GM19452 (cell line): ENCODE measurements around the gene PTPN23.

Experiments
- ATAC-seq: cut with Tn5 transposase; IDR thresholded peaks from one replicate; pipeline ENCODE4 v1.9.1; 2021; ENCODE audit not compliant: unreplicated experiment

PTPN23 gene

DNA sequence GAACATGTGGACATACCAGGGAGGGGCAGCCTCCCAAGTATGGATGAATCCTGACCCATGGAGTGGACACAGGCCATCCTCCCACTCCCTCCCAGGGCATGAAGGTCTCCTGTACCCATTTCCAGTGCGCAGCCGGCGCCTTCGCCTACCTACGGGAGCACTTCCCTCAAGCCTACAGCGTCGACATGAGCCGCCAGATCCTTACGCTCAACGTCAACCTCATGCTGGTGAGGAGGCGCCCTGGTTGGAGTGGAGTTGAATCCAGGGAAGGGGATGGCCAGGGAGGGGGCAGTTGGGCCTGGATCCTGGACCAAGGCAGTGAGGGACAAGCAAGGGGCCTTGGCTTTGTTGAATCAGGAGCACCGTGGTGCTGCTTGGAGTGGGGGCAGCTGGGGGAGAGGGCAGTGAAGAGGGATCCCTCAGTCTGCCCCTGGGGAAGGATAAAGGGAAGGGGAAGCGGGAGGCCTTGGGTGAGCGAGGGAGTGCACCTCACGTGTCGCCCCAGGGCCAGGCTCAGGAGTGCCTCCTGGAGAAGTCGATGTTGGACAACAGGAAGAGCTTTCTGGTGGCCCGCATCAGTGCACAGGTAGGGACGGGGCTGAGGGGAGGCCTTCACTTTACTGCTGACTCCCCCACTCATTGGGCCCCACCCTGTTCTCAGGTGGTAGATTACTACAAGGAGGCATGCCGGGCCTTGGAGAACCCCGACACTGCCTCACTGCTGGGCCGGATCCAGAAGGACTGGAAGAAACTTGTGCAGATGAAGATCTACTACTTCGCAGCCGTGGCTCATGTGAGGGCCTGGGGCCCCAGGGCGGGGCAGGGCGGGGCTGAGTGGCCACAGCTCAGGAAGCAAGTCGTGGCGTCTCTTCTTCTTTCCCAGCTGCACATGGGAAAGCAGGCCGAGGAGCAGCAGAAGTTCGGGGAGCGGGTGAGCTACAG is 25.3 kb downstream of the PTPN23 start:
- no peak for ATAC-seq

DNA sequence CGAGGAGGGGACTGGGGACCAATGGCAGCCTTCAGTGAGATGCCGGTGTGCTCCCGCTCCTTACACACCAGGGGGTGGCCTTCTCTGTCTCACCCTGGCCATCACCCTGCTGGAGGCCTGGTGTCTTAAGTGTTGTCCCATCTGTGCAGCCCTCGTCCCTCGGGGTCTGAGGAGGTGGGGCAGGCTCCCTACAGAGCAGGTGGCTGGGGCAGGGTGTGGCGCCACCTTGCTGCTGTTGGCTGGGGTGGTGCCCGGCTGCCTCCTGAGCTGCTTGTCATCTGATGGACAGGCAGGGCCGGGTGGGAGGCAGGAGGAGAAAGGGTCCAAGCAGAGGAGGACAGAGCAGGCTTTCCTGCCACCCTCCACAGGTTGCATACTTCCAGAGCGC is 25.9 kb downstream of the PTPN23 start:
- ATAC-seq: no peak

- ATAC-seq: no peak
These were observed 26.4 kb downstream of the PTPN23 start for GRCh38 chr3:47407237-47407636.

DNA sequence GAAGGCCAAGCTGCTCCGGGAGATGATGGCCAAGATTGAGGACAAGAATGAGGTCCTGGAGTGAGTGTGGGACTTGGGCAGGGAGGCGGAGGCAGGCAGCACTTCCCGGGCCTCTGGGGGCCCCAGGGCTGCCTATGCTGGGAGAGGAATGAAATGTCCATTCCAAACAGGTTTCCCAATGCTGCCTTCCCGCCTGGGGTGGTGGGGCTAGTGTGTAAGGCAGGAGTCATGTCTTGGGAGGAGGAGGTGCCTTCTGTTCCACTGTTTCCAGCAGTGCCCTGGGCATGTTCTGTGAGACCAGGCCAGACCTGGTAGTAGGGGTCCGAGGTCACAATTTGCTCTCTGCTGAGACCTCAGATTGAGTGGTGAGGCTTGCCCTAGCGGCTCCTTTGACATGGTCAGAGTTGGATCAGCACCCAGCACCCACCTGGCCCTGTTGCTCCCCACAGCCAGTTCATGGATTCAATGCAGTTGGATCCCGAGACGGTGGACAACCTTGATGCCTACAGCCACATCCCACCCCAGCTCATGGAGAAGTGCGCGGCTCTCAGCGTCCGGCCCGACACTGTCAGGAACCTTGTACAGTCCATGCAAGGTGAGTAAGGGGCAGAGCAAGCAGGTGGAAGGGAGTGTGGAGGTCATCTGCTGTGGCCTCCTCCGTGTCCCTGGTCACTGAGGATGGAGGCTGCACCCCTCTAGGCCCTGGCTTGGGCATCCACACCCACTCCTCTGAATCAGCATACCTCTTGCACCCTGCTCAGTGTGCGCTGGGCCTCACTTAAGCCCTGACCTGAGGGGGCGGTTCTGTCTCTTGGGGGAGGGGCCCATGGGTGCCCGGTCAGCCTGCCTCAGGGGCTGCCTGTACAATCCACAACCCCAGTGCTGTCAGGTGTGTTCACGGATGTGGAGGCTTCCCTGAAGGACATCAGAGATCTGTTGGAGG is 27.3 kb downstream of the PTPN23 start:
- no peak for ATAC-seq

- ATAC-seq: no peak
These were observed 28.0 kb downstream of the PTPN23 start for GRCh38 chr3:47408839-47409229.

GRCh38 chr3:47409284-47409683 is 28.5 kb downstream of the PTPN23 start:
- no peak for ATAC-seq

- ATAC-seq: no peak
These were observed 29.0 kb downstream of the PTPN23 start for GRCh38 chr3:47409688-47410416.

GRCh38 chr3:47410417-47410720 is 29.5 kb downstream of the PTPN23 start:
- ATAC-seq: no peak

DNA sequence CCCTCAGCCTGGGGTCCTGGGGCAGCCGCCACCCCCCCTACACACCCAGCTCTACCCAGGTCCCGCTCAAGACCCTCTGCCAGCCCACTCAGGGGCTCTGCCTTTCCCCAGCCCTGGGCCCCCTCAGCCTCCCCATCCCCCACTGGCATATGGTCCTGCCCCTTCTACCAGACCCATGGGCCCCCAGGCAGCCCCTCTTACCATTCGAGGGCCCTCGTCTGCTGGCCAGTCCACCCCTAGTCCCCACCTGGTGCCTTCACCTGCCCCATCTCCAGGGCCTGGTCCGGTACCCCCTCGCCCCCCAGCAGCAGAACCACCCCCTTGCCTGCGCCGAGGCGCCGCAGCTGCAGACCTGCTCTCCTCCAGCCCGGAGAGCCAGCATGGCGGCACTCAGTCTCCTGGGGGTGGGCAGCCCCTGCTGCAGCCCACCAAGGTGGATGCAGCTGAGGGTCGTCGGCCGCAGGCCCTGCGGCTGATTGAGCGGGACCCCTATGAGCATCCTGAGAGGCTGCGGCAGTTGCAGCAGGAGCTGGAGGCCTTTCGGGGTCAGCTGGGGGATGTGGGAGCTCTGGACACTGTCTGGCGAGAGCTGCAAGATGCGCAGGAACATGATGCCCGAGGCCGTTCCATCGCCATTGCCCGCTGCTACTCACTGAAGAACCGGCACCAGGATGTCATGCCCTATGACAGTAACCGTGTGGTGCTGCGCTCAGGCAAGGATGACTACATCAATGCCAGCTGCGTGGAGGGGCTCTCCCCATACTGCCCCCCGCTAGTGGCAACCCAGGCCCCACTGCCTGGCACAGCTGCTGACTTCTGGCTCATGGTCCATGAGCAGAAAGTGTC is 30.2 kb downstream of the PTPN23 start:
- no peak for ATAC-seq

DNA sequence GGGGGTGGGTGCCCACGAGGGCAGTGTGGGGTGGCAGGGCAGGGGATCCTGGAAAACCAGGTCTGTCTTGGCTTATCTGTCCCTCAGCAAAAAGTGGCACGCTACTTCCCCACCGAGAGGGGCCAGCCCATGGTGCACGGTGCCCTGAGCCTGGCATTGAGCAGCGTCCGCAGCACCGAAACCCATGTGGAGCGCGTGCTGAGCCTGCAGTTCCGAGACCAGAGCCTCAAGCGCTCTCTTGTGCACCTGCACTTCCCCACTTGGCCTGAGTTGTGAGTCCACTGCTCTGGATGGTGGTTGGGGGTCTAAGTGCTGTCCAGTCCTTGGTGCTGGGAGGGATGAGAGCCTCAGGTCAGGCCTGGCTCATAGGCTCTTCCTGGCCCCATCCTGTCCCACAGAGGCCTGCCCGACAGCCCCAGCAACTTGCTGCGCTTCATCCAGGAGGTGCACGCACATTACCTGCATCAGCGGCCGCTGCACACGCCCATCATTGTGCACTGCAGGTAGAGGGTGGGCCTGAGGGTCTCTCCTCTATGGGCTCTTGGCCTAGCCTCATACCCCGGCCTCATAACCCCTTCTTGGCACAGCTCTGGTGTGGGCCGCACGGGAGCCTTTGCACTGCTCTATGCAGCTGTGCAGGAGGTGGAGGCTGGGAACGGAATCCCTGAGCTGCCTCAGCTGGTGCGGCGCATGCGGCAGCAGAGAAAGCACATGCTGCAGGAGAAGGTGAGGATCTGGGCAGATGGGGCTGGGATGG is 31.1 kb downstream of the PTPN23 start:
- no peak for ATAC-seq

DNA sequence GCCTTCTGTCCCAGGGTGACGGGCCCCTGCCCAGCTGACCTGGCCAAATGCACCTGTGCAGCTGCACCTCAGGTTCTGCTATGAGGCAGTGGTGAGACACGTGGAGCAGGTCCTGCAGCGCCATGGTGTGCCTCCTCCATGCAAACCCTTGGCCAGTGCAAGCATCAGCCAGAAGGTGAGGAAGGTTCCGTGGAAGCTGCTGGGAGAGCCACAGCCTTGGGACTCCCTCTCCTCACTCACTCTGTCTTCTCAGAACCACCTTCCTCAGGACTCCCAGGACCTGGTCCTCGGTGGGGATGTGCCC is 31.6 kb downstream of the PTPN23 start:
- no peak for ATAC-seq

DNA sequence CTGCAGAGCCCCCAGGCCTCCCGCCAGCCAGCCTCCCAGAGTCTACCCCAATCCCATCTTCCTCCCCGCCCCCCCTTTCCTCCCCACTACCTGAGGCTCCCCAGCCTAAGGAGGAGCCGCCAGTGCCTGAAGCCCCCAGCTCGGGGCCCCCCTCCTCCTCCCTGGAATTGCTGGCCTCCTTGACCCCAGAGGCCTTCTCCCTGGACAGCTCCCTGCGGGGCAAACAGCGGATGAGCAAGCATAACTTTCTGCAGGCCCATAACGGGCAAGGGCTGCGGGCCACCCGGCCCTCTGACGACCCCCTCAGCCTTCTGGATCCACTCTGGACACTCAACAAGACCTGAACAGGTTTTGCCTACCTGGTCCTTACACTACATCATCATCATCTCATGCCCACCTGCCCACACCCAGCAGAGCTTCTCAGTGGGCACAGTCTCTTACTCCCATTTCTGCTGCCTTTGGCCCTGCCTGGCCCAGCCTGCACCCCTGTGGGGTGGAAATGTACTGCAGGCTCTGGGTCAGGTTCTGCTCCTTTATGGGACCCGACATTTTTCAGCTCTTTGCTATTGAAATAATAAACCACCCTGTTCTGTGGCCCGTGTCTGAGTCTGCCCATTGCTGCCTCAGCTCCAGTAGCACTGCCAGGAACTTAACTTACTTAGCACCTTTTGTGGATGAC is 32.2 kb downstream of the PTPN23 start:
- no peak for ATAC-seq

DNA sequence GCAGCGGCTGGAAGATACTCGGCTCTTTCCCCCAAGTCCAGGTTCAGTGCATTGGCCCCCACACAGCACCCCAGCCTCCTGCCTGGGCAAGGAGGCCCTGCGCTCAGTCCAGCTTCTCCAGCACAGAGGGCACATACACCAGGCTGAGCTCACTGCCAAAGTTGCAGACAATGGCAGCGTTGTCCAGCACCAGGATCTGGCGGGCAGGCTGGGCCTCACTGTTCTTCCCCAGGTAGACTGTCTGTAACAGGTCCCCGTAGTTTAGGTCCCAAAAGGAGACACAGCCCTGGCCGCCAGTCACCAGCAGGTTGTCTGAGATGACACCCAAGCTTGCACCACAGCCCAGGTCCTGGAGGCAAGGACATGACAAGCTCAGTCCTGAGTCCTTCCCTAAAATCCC is 32.9 kb downstream of the PTPN23 start:
- ATAC-seq: no peak

DNA sequence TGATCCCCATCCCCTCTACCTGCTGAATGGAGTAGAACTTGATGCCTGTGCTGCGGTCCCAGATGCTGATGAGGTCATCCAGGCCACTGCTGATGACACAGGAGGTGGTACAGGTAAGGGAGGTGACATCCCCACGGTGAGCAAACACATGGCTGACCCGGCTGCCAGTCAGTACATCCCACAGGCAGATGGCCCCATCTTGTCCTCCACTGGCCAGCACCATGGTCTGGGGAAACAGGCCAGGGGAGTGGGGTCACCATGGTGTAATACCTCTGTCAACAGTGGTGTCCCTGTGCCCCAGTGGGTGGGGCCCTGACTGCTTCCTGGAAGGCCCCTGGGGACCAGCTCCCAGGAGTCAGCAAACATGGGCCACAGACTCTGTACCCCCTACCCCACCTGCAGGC is 33.3 kb downstream of the PTPN23 start:
- ATAC-seq: no peak

- ATAC-seq: no peak
These were observed 34.1 kb downstream of the PTPN23 start for GRCh38 chr3:47414666-47415587.

GRCh38 chr3:47416041-47416440 is 35.2 kb downstream of the PTPN23 start:
- ATAC-seq: no peak

DNA sequence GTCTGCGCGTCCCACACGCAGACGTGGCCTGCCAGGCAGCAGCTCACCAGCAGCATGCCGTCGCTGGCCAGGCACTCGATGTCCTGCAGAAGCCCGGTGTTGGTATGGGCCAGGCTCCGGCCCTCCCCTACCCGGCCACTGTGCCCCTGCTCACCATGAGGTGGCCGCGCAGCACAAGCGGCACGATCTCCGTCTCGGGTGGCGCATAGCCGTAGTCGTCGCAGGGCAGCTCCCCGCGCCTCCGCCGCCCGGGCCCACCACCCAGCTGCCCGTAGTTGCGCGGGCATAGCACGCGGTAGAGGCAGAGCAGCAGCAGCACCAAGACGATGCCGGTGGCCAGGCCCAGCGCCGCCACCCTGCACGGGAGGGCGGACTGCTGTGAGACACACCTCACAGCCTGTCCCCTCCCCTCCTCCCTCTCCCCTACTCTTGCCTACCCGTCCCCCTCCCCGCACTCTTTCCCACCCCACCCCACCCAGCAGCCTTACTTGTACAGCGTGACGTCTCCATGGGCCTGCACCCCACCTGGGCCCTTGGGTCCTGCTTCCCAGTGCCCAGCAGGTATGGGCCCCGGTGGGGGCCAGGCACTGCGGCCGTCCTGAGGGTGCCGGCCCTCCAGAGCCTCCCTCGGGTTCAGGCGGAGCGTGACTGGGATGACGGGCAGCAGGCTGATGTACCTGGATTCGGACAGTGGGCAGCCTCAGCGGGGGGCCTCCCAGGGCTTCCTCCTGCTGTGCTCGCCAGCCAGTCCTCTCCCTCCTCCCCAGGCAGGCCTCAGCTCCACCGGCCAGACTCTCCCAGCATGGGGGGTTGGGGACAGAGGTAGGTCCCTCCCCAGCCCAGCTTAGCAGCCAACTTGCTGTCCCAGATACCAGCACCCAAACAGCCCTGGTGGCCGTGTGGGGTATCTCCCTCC is 37.6 kb downstream of the PTPN23 start:
- ATAC-seq: no peak
